Activated T-helper 1 cell treated with anti-CD3 and anti-CD28 coated beads, Interleukin-12 subunit alpha, Interleukin-12 subunit beta, Interleukin-2, Interleukin-4 antibody, amounts not matched to agents 30 ng/mL and 10 ng/mL and 1 ng/mL, durations not matched to agents 14 hours and 24 hours and 36 hours (primary cell): ENCODE measurements around the gene DLL1. TPM values are rescaled to one million over a fixed set of nuclear protein-coding genes. Genes with fewer than 3 reads are reported as not detected.

Experiments used
- DNase-seq: peaks from one replicate; pipeline ENCODE4 v3.0.0; 2021; ENCODE audit warnings: low spot score
- H3K27ac Mint-ChIP-seq: one replicate; pipeline ENCODE4 v1.8.0; 2021; ENCODE audit warnings: mild to moderate bottlenecking, mixed read lengths
- H3K27me3 Mint-ChIP-seq: one replicate; pipeline ENCODE4 v1.8.0; 2022; ENCODE audit warnings: mild to moderate bottlenecking, moderate library complexity, mixed read lengths; ENCODE audit not compliant: insufficient read depth
- H3K36me3 Mint-ChIP-seq: one replicate; pipeline ENCODE4 v1.8.0; 2021; ENCODE audit warnings: low read depth, mixed read lengths
- H3K4me1 Mint-ChIP-seq: one replicate; pipeline ENCODE4 v1.8.0; 2021; ENCODE audit warnings: low read depth, mixed read lengths
- H3K4me3 Mint-ChIP-seq: one replicate; pipeline ENCODE4 v1.8.0; 2021; ENCODE audit warnings: mild to moderate bottlenecking, moderate library complexity, mixed read lengths
- H3K9me3 Mint-ChIP-seq: one replicate; pipeline ENCODE4 v1.8.0; 2021; ENCODE audit warnings: mixed read lengths
- intact Hi-C: fragments of 100-400 bp; cut with micrococcal nuclease; formaldehyde crosslinking; loops from one replicate; pipeline ENCODE4 v1.15.1; 2024
- total RNA-seq: library from RNA; stranded (reverse); gene quantifications from 2 replicates; pipeline ENCODE4 v1.2.3, GENCODE V29; 2022

The DLL1 gene
- total RNA-seq, 1 donor from 2014 or later, result not detected

DNA sequence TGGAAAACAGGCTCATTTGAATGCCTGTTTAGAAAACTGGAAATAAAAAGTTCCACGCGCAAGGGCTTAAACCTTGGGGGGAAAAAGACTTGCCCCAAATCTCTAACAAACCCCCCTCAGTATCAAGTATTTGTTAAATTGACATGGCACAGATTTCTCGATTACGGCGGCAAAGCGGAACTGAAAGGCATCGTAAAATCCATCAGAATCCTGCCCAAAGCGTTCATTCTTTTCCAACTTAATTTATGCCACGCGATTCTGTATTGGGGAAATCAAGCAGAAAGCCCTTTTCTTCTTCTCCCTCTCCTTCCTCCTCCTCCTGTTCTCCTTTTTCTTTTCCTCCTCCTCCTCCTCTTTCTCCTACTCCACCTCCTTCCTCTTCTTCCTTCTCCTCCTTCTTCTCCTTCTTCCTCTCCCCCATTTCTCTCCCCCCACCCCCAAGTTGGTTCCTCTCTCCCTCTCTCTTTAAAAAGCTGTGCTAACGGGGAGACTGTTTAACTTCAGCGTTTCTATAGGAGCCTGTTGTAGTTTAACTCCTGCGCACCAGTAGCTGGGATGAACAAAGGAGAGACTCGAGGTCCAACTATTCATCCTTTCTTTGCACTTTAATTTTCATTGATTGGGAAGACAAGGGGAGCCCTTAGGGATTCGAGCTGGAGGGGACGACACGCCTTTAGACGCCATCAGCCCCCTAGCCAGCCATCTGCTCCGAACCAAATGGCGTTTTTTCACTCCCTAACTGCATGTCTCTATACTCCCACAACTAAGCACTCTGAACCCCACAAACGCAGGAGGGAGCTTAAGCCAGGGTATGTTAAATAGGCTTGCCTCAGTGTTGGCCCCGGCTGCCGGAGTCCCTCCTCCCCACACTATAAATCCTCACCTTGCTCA is 2.7 kb upstream of the DLL1 start:
- Mint-ChIP-seq H3K4me1 (peaks cover 47% of the 10 kb centered on the region), H3K9me3 (no peaks in the 10 kb centered on the region), H3K27ac (no peak overlapping the region), H3K27me3 (peaks cover 67% of the 10 kb centered on the region), H3K36me3 (peaks cover 4% of the 10 kb centered on the region), H3K4me3 (no peak overlapping the region)
- intact Hi-C loops, result loop anchor here (1.0 to 5.0 kb wide), 4 partner anchors 13 to 501 kb away; partner anchors contain the start of gene FAM120B
- no peak for DNase-seq

DNA sequence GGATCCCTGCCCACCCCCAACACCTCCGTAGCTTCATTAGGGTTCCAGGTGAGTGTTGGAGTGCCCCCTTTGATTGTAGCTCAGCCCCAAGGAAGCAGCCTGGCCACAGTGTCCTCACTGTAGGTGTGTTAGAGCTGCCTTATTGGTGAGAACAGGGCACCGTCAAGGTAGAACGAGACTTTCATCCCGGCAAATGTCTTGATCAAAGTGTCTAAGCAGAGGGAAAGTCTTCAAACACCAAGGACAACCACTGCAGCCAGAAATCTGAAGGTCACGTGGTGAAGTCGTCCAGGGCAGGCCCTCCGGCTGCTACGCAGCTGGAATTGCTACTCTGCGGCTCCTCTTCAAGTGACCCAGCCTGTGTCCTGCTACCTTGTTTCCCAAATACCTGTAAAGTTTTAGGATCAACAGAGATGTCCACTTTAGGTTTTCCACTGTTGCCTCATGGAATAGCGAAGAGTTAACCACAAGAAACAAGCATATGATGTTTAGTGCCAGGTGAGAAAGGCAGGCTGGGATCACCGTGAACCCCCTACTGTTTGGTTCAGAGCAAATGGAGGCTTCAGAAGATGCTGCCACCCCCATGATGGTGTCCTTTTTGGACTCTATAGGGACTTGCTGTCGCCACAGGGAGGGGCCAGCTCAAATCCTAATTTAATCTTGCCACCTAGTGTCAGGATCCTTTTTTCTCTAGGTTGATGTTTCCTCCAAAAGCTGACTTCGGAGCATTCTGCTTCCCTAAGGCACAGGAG is 1.7 kb upstream of the DLL1 start:
- H3K9me3 Mint-ChIP-seq, result no peaks in the 10 kb centered on the region
- peaks cover 50% of the 10 kb centered on the region for H3K4me1 Mint-ChIP-seq
- intact Hi-C loops, result loop anchor here (1.0 to 5.0 kb wide), 4 partner anchors 14 to 500 kb away; partner anchors contain the start of gene FAM120B
- DNase-seq, result no peak
- peak overlapping the region; percentile 27 for H3K4me3 Mint-ChIP-seq
- peaks cover 5% of the 10 kb centered on the region for H3K36me3 Mint-ChIP-seq
- peak overlapping the region; percentile 75 for H3K27ac Mint-ChIP-seq
- H3K27me3 Mint-ChIP-seq, result peaks cover 66% of the 10 kb centered on the region

DNA sequence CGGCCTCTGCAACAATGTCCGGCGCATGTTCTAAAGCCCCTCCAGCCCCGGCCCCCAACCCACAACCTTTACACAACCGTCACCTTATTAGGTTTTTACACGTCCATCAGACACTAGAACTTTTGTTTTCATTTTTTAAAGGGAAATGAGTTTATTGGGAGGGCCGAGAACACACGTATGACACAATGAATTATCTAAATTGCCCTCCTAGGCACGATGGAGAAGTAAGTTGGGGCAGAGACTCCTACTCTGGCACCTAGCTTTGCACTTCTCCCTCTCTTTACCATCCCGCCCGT is 1.2 kb upstream of the DLL1 start:
- DNase-seq, result no peak
- intact Hi-C loops, result loop anchor here (5.0 kb wide), 2 partner anchors 225 to 500 kb away; no protein-coding TSS in a partner anchor
- Mint-ChIP-seq H3K4me3 (peak overlapping the region; percentile 85), H3K36me3 (peaks cover 5% of the 10 kb centered on the region), H3K27me3 (peaks cover 66% of the 10 kb centered on the region), H3K4me1 (peaks cover 50% of the 10 kb centered on the region), H3K9me3 (no peaks in the 10 kb centered on the region), H3K27ac (peak overlapping the region; percentile 75)

DNA sequence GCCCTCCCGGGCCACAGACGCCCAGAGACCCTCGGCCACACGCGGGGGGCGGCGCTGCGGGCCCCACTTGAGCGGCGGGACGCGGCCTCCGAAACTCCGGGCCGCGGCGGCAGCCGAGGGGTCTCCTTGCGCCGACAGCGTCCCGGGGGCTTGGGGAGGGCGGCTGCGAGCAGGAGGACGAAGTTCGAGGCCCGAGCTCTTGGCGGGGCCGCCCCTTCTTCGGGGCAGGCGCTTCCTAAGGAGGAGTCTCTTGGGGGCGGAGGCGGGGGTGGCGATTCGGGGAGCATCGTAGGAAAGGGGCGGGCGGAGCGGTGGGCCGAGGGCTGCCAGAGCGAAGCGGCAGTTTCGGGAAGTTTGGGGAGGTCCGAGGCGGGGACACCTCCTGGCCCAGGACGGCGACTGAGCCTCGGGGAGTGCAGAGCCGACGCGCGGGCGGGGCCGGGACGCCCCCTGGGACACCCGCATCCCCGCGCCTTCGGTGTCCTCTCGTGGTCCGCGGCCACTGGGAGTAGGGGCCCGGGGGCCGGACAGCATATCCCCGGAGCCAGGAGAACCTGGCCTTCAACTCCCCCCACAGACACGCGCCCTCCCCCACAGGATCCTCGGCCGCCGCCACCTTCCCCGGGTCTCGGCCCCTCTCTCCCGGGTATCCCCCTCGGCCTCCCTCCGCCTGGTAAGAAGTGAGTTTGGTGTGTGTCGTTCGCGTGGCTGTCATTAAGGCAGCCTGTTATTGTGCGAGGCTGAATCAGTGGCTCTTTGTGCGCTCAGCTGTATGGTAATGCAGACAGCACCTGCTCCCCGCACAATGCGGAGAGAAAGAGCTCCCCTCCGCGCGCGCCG is 613 bp upstream of the DLL1 start:
- Mint-ChIP-seq H3K27ac (peak overlapping the region; percentile 75), H3K9me3 (no peaks in the 10 kb centered on the region), H3K4me1 (peaks cover 50% of the 10 kb centered on the region), H3K27me3 (peaks cover 72% of the 10 kb centered on the region), H3K4me3 (peak overlapping the region; percentile 85), H3K36me3 (peaks cover 5% of the 10 kb centered on the region)
- no peak for DNase-seq
- intact Hi-C loops, result loop anchor here (5.0 kb wide), 2 partner anchors 226 to 499 kb away; no protein-coding TSS in a partner anchor

DNA sequence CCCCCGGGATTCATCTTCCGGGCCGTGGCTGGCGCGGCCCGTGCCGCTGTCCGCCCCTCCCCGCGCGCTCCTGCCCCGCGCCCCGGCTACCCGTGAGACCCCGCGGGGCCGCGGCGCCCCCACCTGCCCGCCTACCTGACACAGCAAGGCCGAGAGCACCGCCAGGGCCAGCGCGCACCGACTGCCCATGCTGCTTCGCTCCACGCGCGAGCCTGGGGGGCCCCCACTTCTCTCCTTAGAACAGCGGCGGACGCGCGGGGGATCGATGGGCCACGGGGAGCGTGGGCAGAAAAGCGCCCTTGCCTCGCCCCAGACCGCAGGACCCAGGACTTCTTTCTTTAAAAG is 955 bp downstream of the DLL1 start:
- peaks cover 47% of the 10 kb centered on the region for H3K4me1 Mint-ChIP-seq
- no peaks in the 10 kb centered on the region for H3K9me3 Mint-ChIP-seq
- intact Hi-C loops, result loop anchor here (5.0 kb wide), 2 partner anchors 227 to 498 kb away; no protein-coding TSS in a partner anchor
- no peak overlapping the region for H3K27ac Mint-ChIP-seq
- peak overlapping the region; percentile 82 for H3K4me3 Mint-ChIP-seq
- H3K27me3 Mint-ChIP-seq, result peaks cover 73% of the 10 kb centered on the region
- H3K36me3 Mint-ChIP-seq, result peaks cover 5% of the 10 kb centered on the region
- no peak for DNase-seq

DNA sequence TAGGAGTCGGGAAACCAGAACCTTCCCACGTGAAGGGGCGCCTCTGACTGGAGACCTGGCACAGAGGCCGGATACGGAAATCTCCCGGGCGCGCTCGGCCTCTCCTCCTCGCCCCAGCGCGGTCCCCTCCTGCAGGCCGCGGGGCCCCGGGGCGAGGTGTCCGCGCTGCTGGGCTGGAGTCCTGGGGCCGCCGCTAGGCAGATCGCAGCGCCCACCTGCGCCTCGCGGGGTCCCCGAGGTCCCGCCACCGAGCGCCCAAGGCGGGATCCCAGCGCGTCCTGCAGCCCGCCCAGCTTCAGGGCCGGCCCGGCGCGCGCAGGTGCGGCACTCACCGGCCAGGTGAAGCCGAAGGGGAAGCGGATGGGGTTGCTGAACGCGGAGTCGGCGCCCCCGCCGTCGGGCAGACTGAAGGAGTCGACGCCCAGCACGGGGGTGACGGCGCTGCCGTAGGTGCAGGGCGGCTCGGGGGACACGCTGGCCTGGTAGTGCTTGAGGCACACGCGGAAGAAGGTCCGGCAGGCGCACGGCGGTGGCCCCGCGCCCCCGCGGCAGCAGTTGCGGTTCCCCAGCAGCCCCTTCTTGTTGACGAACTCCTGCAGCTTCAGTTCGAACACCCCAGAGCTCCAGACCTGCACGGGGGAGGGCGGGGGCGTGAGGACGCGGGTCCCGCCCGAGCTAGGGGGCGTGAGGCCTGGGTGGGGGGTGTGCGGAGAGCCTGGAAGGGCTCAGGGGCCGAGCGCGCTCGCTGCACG is 1.5 kb downstream of the DLL1 start:
- H3K27ac Mint-ChIP-seq, result no peak overlapping the region
- no peaks in the 10 kb centered on the region for H3K9me3 Mint-ChIP-seq
- H3K4me3 Mint-ChIP-seq, result peak overlapping the region; percentile 71
- DNase-seq, result no peak
- intact Hi-C loops, result no loop called here
- H3K27me3 Mint-ChIP-seq, result peaks cover 71% of the 10 kb centered on the region
- peaks cover 5% of the 10 kb centered on the region for H3K36me3 Mint-ChIP-seq
- peaks cover 41% of the 10 kb centered on the region for H3K4me1 Mint-ChIP-seq

DNA sequence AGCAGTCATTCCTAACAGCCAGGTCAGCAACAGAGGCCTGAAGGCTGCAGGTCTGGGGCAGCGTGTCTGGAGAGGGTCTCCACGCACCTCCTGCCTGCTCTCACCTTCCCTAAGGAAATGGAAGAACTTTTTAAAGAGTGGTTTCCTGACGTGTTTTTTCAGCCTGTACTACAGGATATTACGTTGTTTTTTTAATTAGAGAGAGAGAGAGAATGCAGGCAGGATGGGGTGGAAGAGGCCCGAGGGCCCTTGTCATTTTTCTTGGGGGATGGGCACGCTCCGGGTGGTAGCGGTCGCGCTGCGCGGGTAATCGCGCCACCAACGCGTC is 2.1 kb downstream of the DLL1 start:
- intact Hi-C loops, result no loop called here
- no peak for DNase-seq
- H3K9me3 Mint-ChIP-seq, result no peaks in the 10 kb centered on the region
- peaks cover 5% of the 10 kb centered on the region for H3K36me3 Mint-ChIP-seq
- peak overlapping the region; percentile 71 for H3K4me3 Mint-ChIP-seq
- H3K4me1 Mint-ChIP-seq, result peaks cover 36% of the 10 kb centered on the region
- peaks cover 68% of the 10 kb centered on the region for H3K27me3 Mint-ChIP-seq
- H3K27ac Mint-ChIP-seq, result no peak overlapping the region

DNA sequence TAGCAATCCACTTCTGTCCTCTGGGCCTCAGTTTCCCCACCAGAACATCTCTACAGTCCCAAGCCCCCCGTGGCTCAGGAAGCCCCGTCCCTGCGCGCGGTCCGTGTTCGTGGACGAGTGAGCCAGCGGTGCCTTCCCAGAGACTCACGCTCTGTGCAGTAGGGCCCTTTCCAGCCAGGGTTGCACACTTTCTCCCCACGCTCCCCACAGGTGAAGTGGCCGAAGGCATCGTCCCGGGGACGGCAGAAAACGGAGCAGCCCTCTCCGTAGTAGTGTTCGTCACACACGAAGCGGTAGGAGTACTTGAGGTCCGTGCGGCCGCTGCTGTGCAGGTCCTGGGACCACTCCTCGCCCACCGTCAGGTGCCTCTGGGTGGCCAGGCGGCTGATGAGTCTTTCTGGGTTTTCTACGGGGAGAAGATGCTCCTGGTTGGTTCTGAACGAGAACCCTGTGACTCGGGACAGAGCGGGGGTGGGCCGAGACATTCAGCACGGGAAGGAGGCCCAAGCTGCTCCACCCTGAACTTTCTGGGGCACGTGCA is 2.7 kb downstream of the DLL1 start:
- no peak overlapping the region for H3K27ac Mint-ChIP-seq
- peaks cover 61% of the 10 kb centered on the region for H3K27me3 Mint-ChIP-seq
- peaks cover 31% of the 10 kb centered on the region for H3K4me1 Mint-ChIP-seq
- no peaks in the 10 kb centered on the region for H3K9me3 Mint-ChIP-seq
- intact Hi-C loops, result no loop called here
- no peak for DNase-seq
- peaks cover 5% of the 10 kb centered on the region for H3K36me3 Mint-ChIP-seq
- H3K4me3 Mint-ChIP-seq, result peak overlapping the region; percentile 71

DNA sequence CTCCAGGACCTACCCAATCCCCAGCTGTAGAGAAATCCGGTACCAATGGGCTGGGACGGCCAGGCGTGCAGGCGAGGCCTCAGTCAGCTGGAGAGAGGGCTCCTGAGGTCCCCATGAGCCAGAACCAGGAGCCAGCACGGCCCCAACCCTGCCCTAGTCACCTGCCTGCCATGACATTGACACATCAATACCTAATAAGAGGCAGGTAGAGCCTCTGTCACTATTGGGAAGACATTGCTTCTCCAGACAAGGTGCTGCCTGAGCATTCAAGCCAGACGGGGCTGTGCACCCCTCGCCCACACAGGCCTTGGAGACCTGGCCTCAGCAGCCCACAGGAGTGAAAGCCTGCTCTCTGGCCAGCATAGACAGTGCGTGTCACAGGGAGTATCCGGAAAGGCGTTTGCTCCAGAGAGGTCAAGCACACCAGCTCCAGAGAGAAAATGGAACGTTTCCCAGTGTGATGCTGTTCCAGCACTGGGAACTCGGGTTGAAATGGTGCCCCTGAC is 3.5 kb downstream of the DLL1 start:
- Mint-ChIP-seq H3K9me3 (no peaks in the 10 kb centered on the region), H3K27me3 (peaks cover 56% of the 10 kb centered on the region), H3K27ac (no peak overlapping the region), H3K4me3 (no peak overlapping the region), H3K4me1 (peaks cover 24% of the 10 kb centered on the region), H3K36me3 (peaks cover 5% of the 10 kb centered on the region)
- intact Hi-C loops, result loop anchor here (2.0 kb wide), 1 partner anchor 15 kb away; no protein-coding TSS in a partner anchor
- no peak for DNase-seq

DNA sequence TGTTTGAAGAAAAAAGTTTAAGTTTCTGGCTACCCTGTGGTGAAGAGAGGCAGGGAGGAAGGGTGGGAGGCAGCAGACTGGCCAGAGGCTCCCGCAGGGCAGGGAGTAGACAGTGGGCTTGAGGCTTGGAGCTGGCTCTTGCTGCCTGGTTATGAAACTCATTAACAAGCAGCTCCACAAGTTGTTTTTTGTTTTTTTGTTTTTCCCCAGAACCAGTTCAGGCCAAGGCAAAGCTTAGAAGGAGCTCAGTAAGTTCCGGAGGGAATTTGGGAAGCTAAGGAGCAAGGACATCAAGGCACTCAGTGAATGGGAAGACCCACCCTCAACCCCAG is 4.0 kb downstream of the DLL1 start:
- Mint-ChIP-seq H3K4me1 (peaks cover 18% of the 10 kb centered on the region), H3K36me3 (peaks cover 5% of the 10 kb centered on the region), H3K27ac (no peak overlapping the region), H3K9me3 (no peaks in the 10 kb centered on the region), H3K4me3 (no peak overlapping the region), H3K27me3 (peaks cover 53% of the 10 kb centered on the region)
- no peak for DNase-seq
- intact Hi-C loops, result loop anchor here (2.0 kb wide), 1 partner anchor 14 kb away; no protein-coding TSS in a partner anchor

DNA sequence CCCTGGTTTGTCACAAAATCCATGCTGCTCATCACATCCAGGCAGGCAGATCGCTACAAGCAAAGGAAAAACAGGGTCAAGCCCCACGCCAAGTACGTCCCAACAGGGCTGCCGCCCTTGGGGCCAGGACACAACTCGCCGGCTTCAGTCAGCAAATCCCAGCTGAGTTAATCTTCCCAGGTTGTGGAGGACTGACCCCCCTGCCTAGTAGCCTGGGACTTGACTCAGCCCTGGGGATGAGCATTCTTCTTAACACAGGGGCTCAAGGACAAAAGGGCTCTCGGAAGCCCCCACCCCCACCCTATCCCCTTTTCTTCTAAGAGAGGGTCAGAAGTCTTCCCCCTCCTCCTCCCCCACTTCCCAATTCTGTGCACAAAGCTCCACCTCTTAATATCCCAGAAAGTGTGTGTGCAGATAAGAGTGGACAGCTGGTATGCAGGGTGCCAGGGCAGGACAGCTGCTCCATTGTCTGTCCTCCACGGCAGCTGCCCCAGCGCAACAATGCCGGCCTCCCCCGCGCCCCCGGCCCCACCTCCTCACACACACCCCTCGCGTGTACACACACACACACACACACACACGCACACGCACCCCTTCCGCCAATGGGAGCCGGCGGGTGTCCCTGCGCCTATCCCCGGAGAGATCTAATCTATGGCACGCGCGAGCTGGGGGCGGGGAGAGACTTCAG is 4.5 kb downstream of the DLL1 start:
- DNase-seq, result no peak
- H3K9me3 Mint-ChIP-seq, result no peaks in the 10 kb centered on the region
- peaks cover 3% of the 10 kb centered on the region for H3K36me3 Mint-ChIP-seq
- peaks cover 15% of the 10 kb centered on the region for H3K4me1 Mint-ChIP-seq
- no peak overlapping the region for H3K27ac Mint-ChIP-seq
- H3K4me3 Mint-ChIP-seq, result no peak overlapping the region
- H3K27me3 Mint-ChIP-seq, result peaks cover 55% of the 10 kb centered on the region
- intact Hi-C loops, result loop anchor here (2.0 kb wide), 1 partner anchor 14 kb away; no protein-coding TSS in a partner anchor
